Stimulated activated CD4-positive, alpha-beta T cell treated with anti-CD3 and anti-CD28 coated beads, TNF-alpha, amount 100 ng/mL, for 1 hour (primary cell): ENCODE data around the gene SCGB1C1.
"Not testable (repeated sequence)": the region's sequence is repeated elsewhere in the genome, so short reads cannot be mapped to it uniquely, and the experiment has no call there.

Experiments
- DNase-seq, 3 donors: peaks; one replicate each; pipeline ENCODE4 v3.0.0-alpha.2; 2020; ENCODE audit warnings: low read depth in 3 of 3, low spot score in 1 of 3

The SCGB1C1 gene

DNA sequence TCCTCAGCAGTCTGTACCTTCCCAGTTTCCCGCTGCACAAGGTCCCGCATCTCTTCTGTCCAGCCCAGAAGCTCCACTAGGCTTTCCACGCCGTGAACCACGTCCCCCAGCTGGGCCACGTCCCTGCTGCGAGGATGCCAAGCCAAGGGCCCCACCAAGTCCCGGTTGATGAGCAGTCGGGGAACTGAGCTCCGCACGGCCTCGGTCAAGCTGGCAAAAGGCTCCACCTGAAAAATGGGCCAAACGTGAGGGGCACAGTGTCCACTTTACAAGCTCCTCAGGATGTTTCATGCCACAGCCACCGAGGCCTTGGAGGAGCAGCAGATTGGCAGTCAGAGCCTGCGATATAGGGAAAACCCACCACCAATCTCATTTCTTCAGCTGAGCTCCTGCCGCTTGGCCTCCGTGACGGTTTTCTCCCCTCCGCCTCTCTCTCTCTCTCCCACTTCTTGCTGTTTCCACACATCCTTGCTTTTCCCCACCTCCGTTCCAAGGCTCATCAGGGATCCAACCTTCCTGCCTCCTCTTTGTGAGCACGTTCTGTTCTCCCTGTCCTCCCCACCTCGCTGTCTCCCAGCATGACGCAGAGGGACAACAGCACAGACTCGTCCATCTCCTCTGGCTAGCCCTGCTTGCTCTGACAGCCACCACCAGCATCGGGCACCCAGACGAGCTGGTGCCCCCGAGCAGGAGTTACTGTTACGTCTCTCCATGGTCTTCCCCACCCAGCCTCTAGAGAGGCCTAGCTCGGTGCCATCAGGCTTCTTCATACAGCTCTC is 26.1 kb downstream of the SCGB1C1 start:
- DNase-seq, result no peak

DNA sequence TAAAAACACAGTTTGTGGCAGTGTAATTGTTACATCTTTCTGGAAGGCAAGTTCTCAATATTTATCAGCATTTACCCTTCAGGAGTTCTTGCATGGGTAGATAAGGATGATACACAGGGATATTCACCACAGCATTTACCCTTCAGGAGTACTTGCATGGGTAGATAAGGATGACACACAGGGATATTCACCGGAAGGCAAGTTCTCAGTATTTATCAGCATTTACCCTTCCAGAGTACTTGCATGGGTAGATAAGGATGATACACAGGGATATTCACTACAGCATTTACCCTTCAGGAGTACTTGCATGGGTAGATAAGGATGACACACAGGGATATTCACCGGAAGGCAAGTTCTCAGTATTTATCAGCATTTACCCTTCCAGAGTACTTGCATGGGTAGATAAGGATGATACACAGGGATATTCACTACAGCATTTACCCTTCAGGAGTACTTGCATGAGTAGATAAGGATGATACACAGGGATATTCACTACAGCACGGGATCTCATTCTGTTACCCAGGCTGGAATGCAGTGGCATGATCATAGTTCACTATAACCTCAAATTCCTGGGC is 27.9 kb downstream of the SCGB1C1 start:
- DNase-seq, result not testable (repeated sequence)

DNA sequence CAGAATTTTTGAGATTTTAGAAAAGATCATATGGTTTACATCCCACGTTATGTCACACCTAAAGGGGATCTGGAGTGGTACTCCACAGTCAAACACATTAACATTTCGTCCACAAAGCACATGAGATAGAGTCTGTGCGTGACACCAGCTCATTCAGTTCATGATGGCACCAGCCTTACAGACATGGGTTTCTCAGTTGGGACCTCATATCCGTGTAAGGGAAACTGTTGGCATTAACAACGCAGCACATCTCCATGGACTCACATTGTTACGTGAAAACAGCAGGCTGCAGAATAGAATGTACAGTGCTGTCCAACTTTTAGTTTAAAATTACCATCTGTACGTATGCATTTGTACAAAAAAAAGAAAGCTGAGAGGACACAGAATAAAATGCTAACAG is 28.7 kb downstream of the SCGB1C1 start:
- no peak for DNase-seq

DNA sequence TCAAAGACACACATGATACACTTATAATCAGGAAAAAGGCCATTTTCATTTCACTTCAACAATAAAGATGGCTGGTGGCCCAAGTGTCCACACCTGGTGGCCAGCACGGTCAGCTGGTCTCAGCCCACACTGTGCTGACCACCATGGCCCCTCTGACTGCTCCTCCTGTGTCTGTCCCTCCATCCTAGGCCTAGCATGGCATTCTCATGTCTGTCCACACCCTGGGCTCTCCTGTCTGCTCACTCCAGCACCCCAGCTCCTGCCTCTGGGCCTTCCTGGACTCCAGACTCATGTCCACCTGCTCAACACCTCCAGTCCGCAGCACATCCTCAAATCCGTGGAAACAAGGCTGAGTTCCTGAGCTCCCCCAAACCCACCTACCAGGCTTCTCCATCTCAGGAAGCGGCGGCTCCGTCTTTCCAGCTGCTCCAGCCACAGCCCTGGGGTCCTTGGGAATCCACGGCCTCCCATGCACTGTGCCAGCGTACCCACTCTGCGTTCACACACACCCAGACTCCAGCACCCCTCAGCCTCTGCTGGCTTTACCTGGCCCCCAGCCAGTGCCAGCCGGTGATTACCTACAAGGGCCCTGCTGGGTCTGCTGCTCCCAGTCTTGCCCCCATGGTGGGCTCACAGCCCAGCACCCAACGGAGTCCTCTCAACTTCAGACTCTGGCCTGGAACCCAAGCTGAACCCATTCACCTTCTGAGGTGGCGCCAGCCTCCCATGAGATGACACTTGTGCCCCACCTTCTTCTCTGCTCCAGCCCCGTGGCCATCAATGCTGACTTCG is 29.3 kb downstream of the SCGB1C1 start:
- no peak for DNase-seq

DNA sequence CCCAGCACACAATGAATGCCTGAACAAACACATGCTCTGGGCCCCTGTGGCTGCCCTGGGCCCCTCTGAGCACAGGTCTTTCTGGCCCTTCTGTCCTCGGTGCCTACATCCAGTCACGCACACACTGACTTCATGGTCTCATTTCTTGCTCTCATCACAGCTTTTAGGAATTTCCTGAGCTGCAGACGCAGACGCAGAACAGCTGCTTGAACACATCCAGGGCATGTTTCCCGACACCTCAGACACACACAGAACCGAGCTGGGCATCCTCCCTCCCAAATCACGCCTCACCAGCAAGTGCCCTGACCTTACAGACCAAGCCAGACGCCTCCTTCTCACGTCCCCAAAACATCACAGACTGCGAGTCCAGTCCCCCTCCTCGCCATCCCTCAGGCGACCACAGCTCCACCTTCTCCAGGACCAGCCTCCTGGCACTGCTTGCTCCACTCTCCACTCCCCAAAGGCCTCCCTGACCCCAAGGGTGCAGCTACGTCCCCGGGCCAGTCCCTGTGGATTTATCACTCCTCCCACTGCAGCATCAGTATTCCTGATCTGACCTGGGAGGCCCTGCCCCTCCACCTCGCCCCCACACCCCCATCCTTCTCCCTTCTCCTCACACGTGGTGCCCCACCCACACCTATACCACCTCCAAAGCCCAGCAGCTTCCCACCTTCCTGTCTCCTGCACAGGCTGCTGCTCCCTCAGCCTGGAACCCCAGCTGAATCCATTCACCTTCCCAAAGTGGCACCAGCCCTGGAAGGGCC is 30.3 kb downstream of the SCGB1C1 start:
- DNase-seq, result no peak

DNA sequence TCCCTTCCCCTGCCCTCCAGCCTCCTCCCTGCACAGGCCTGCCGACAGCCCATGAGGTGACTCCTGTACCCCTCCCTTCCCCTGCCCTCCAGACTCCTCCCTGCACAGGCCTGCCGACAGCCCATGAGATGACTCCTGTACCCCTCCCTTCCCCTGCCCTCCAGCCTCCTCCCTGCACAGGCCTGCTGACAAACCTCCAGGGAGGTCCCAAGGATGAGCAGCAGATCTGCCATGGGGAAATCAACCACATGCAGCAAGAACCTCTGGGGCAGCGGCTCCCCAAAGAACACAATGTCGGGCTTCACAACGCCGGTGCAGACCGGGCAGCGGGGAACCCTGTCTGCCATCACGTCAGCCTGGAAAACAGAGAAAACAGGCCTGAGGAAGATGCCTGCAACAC is 31.0 kb downstream of the SCGB1C1 start:
- DNase-seq, result no peak

DNA sequence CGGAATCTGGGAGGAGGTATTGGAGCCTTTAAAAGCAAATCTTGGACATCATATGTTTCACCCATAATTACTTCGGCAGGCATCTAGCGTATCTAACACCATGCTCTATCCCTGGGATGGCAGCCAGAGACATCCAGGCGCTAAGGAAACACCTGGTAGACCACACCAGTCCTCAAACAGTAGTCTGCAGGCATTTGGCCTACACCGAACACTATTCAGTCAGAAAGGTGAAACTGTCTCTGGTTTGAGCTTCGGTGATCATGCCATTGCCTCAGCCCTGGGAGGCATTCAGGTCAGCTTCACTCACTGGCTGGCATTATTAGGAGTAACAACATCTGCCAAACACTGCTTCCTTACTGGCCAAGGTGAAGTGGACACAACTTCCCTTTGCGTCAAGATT is 31.5 kb downstream of the SCGB1C1 start:
- DNase-seq, result no peak

DNA sequence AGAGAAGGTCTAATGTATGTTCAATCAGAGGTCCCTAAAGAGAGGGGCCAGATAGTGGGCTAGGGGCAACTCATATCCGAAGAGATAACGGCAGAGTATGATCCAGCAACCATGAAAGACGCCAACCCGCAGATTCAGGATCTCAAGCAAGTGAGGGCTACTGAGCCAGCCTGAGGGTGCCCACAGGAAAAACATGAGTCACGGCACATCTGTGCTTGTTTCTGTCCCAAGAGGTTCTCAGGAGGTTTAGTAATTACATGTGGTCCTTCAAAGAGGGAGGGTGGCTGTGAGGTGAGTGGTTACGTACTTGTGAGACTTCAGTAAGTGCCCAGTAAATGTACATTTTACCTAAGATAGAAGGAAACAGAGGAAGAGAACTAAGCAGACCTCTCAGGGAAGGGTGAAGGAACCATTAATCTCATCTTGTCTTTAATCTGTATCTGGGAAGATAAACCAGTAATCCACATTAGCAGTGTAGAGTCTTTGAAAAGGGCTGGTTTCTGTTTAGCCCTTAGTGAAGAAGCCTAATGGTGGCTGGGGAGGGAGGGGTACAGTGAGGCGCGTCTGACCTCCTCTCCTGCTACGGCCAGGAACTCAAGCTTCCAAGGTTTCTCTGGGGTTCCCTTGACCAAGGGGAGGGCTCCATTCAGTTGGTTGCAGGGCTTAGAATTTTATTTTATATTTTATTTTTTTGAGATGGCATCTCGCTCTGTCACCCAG is 33.0 kb downstream of the SCGB1C1 start:
- no peak for DNase-seq

DNA sequence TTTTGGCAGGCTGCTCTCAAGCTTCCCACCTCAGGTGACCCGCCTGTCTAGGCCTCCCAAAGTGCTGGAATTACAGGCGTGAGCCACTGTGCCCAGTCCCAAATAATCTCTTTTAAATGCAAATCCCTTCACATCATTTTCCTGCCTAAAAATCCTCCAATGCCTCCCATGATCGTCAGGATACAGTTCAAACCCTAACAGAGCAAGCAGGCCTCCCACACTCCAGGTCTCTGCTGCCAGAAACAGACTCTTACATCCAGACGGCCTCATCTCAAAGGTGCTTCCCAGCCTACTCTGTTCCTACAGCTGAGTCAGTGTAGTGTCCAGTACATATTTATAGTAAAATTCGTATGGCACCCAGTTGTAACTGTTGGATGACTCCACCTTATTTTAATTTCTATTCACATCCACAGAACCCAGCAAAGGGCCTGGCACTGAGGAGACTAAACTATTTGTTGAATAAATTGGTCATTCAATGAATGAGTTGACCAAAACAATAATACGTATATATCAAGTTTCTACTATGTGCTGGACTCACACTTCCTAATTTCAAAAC is 35.0 kb downstream of the SCGB1C1 start:
- DNase-seq, result no peak

DNA sequence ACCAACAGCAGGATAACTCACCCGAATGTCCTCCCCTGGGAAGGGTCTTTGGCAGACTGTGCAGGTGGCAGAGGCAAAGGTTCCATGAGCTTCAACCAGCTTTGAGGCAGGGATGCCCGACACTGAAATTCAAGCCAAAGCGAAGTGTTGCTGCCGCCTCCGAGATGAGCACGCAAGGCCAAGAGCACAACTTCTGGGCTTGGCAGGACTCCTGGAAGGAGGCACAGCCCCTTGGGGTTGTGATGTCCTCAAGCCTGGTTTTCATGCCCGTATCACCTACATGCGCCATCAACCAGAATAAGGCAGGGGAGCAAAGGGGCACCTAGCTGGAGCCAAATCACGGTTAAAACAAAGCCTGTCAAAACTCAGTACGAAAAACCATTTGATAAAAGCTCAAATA is 37.6 kb downstream of the SCGB1C1 start:
- no peak for DNase-seq

DNA sequence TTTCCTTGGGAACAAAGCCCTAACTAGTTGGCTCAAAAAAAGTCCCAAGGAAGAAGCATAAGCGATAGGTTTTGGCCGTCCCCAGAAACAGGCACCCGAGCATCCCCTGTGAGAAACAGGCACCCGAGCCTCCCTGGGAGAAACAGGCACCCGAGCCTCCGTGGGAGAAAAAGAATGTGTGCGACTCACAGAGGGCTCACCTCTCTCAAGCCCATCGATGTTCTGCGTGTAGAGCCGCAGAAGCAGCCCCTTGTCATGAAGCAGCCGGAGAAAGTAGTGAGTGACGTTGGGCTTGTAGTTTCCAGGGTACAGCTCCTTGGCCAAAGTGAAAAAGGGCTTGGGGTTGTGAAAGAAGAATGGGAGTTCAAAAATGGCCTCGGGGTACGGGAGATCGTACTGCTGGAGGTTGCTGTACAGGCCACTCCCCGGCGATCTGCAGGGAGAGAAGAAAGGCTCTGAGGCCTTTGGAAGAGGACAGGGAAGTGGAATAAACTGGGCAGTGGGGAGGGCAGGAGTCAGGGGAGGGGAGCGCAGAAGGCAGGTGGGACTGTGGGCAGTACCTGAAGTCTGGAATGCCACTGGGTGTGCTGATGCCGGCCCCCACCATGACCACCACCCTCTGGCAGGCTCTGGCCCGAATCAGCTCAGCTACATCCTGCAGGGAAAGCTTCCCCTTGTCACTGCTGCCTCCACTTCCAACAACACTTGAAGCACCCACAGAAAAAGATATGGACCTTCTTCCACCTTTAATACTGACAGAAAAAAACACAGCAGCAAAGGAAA is 40.1 kb downstream of the SCGB1C1 start:
- no peak for DNase-seq

DNA sequence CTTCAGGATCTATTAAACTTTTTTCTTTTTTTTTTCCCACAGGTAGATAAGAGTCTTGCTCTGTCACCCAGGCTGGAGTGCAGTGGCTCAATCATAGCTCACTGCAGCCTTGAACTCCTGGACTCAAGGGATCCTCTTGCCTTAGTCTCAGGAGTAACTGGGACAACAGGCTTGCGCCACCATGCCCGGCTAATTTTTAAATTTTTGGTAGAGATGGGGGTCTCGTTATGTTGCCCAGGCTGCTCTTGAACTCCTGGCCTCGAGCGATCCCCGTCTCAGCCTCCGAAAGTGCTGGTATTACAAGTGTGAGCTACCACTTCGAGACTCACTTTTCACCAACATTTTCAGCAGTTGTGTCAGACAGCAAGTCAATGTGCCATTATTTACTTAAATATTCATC is 42.3 kb downstream of the SCGB1C1 start:
- no peak for DNase-seq

DNA sequence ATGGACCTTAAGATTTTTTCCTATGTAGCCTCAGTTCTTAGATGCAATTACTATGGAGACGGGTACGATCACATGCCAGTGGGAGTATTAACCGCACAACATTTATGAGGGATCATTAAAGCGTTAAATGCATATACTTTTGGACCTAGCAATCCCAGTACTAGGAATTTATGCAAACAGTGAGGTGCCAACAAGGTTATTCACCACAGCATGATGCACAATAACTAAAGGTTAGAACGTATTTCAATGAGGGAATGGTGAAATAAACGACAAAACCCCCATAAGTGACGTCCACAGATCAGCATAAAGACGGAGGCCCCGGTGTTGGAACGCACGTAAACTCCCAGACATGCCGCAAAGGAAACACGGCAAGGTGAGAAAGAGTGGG is 42.7 kb downstream of the SCGB1C1 start:
- DNase-seq, result no peak

DNA sequence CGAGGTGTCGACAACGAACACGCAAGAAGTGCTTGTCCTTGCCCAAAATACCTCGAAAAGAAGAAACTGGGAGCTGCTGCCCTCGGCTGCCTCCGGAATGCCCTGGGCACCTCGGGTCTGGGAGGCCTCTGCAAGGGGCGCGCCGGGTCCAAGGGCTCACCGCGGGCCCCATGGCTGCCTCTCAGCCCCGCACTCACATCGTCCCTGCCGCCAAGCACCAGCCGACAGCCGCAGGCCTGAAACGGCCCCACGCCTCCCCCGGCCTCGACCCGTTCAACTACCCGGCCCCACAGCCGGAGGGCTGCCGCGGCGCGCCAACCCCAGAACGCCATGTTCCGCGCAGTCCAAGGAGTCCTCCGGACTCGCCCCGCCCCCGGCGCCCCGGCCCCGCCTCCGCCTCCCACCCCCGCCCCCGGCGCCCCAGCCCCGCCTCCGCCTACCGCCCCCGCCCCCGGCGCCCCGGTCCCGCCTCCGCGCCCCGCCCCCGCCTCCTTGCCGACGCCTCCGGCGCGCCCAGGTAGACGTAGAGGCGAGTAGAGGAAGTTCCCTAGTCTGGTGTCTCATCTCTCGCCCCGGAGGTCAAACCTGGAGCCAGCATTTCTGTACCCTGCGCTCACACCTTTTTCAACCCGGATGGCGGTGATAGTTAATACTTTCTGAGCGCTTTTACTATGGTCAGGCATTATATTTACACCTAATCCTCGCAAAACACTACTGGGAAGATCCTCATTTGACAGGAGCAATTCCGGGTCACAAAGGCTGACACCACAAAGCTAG is 43.3 kb downstream of the SCGB1C1 start, which contains the start of gene SIRT3:
SIRT3 (minus strand) TSS at position 346 of the 777 bp plus-strand sequence; CDS start at position 332, 14 bp downstream.
- DNase-seq, result peak; percentile 62 to 78 (median 69)

DNA sequence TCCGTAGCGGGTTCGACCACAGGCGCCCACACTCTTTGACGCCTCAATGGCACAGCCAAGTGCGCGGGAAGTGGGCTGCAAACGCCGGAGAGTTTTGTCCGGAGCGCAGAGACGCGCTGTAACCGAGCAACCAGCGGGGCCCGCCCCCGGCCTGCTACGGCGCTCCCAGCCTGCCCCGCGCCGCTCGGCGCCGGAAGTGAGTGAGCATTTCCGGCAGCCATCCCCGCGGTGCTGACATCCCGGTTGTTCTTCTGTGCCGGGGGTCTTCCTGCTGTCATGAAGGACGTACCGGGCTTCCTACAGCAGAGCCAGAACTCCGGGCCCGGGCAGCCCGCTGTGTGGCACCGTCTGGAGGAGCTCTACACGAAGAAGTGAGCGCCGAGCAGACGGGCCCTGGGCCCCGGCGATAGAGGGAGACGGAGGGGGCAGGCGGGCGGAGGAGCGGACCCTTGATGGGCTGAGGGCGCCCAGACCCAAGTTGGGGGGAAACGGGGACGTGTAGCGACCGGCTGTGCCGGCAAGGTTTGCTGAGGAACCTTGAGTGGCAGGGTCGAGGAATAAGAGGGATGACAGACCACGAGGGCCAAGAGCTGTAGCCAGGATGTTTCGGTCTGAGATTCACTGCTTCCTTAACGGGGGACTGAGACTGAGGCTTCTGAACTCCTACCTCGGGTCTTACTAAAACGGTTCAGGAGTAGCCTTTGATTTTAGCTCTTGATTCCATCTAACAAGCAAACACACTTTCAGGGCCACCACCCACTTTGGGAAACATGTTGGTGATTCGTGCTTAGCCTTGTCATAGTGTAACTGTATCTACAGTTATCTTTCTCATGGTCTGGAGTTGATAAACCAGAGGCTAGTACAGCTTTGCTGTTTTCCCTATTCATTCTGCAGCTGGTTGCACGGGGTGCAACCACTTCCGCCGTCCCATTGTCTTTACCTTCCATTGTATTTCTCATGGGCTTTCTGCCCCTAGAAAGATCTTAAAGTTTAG is 44.2 kb downstream of the SCGB1C1 start, which contains the start of gene PSMD13:
PSMD13 (plus strand) TSS at position 203 of the 994 bp plus-strand sequence; CDS start at position 277, 74 bp downstream.
- peak; percentile 65 to 81 (median 71) for DNase-seq

DNA sequence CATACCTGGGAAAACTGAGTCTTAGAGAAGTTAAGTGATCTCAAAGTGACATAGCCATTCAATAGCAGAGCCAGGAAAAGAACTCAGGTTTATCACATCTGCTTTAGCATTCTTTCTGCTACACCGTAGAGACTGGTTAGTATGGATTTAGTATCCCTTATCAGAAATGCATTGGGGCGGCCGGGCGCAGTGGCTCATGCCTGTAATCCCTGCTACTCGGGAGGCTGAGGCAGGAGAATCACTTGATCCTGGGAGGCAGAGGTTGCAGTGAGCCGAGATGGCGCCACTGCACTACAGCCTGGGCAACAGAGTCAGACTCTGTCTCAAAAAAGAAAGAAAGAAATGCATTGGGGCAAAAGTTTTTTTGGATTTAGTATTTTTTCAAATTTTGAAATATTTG is 45.5 kb downstream of the SCGB1C1 start:
- not testable (repeated sequence) for DNase-seq

DNA sequence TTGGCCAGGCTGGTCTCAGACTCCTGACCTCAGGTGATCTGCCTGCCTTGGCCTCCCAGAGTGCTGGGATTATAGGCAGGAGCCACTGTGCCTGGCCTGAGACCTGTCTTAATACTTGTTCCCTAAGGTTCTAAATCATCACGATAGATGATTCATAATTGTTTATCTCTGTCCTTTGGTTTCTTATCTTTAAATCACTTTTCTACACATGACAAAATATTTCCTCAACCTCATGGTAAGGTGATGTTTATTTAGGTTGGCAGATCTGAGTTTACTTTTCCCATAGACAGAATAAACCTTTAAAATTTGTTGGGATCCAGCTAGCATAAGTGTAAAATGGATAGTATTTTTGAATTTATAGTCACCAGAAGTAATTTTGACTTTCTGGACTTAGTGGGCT is 47.4 kb downstream of the SCGB1C1 start:
- no peak for DNase-seq
